HG03064 (cell line): Measurements from ENCODE around the gene SNRPD1.
"Not testable (repeated sequence)": the region's sequence is repeated elsewhere in the genome, so short reads cannot be mapped to it uniquely, and the experiment has no call there.

Experiments used
- ATAC-seq: cut with Tn5 transposase; IDR thresholded peaks from one replicate; pipeline ENCODE4 v1.9.1; 2021; ENCODE audit warnings: low read depth; ENCODE audit not compliant: unreplicated experiment

The SNRPD1 gene

DNA sequence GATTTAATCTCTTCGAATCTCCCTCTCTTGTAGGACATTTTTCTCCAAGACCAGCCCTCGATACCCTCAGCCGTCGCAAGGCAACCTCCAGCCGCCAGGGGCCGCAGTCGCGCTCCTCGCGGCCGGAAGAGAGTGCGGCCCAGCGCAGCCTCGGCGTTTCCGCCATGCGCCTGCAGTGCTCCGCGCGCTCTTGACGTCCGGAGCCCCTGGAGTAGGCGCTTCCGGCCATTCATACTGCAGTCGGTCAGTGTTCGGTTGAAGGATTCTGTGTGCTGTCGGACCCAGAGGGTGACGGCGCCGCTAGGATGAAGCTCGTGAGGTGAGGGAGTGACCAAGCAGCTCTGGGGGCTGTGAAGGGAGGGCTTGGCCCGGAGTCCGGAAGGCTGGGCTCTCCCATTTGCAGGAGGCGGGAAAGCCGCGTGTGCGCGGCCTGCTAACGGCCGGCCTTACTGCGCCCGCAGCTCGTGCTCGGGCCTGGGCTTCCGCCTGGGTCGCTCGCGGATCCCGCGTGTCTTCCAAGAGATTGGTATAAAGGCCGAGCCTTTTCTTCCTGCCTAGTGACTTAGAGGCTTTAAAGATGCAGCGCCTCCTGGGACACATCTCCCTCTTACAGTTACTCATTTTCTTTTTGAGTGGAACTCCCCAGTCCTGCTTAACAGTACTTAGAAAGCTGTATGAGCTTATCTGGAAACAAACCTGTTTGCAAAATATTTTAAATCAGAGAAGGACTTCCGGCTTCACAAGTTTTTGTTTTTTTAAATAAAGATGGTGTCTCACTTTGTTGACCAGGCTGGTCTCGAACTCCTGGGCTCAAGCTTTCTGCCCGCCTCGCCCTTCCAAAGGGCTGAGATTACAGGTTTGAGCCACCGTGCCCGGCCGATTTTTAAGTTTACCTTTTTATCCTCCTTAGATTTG lies at the start of gene SNRPD1:
Gene SNRPD1 (plus strand): TSS at position 190 of the 915 bp plus-strand sequence. CDS start 116 bp downstream, at position 306.
- ATAC-seq: peak; percentile 97

DNA sequence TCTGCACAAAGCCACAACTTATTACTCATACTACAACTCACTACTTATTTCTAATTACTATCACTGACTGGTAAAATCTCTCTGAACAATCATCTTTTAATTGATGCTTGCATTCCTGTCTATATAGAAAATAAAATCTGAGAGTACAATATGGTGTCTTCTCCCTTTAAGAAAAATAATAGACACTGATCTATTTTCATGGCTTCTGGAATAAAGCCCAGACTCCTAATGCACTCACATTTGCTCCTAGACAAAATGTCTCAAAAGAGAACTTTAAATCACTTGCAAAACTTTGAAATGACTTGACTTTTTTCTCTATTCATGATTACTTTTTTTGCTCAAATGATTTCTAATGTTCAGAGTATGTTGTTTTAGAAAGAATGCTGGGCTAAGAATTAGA lies 40.3 kb upstream of the SNRPD1 start:
- ATAC-seq: no peak

DNA sequence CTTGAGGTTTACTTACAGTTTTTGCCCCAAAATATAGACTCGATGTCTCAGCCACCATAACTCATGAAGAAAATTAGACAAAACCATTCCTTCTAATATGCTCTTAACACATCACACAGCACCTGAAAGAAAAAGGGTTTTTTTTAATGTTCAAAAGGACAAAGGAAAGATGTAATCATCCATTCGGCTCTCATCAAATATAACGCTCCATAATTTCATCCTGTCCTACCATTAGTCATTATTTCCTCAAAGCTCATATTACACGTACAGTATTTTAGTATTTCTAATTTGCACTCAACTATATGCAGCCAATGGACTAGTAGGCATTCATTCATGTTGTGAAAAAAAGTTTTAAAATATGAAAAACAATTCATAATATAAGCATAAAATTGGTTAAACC lies 36.5 kb upstream of the SNRPD1 start:
- ATAC-seq: no peak

DNA sequence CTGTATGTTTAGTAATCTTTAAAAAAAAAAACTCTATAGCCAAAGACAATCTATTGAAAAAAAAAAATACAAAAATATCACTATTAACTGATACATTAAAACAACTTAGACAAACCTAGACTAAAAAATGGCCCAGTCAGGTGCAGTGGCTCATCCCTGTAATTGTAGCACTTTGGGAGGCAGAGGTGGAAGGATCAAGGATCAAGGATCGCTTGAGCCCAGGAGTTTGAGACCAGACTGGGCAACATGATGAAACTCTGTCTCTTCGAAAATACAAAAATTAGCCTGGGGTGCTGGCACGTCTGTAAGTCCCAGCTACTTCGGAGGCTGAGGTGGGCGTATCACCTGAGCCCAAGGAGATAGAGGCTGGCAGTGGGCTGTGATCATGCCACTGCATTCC lies 27.7 kb upstream of the SNRPD1 start:
- ATAC-seq: no peak

DNA sequence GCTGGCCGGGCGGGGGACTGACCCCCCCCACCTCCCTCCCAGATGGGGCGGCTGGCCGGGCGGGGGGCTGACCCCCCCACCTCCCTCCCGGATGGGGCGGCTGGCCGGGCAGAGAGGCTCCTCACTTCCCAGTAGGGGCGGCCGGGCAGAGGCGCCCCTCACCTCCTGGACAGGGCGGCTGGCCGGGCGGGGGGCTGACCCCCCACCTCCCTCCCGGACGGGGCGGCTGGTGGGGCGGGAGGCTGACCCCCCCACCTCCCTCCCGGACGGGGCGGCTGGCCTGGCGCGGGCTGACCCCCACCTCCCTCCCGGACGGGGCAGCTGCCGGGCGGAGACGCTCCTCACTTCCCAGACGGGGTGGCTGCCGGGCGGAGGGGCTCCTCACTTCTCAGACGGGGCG lies 19.8 kb upstream of the SNRPD1 start:
- not testable (repeated sequence) for ATAC-seq

DNA sequence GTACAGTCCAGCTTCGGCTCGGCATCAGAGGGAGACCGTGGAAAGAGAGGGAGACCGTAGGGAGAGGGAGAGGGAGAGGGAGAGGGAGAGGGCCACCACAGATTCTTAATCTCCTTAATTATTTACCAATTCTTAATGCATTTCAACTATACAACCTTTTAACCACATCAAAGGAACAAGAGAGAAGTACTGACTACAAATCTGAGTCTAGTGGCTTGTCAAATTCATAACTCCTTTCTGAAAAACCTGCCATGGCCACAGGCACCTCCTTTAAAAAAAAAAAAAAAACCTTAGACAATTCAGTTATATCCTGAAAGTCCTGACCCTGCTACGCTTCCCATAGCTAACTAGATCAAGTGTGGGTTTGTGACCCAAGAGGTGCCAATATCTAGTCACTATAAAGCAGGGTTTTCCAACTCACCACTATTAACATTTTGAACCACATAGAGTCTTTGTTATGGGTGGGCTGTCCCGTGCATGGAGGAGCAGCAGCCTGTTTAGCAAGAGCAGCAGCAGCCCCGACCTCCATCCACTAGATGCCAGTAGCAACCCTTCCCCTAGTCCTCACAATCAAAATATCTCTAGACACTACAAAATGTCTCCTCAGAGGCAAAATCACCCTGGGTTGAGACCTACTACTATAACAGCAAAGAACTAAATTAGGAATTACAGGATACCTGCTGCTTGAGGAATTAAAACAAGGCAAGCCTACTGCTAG lies 18.4 kb upstream of the SNRPD1 start:
- ATAC-seq: no peak

DNA sequence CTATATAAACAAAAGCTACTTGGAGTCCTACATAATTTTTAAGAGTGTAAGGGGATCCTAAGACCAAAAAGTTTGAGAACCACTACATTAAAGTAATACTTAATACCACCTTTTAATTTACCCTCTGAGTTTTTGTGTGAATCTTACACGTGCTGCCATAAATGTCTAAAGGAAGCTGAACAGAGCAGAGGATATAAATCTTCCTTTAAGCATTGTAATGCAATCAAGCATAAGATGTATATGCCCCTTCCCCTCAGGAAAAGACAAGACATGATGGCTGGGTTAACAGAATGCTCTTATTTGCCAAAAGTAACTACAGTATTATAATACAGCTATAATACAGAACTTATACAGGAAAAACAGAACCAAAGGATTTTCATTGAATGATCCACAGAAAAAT lies 14.5 kb upstream of the SNRPD1 start:
- no peak for ATAC-seq

DNA sequence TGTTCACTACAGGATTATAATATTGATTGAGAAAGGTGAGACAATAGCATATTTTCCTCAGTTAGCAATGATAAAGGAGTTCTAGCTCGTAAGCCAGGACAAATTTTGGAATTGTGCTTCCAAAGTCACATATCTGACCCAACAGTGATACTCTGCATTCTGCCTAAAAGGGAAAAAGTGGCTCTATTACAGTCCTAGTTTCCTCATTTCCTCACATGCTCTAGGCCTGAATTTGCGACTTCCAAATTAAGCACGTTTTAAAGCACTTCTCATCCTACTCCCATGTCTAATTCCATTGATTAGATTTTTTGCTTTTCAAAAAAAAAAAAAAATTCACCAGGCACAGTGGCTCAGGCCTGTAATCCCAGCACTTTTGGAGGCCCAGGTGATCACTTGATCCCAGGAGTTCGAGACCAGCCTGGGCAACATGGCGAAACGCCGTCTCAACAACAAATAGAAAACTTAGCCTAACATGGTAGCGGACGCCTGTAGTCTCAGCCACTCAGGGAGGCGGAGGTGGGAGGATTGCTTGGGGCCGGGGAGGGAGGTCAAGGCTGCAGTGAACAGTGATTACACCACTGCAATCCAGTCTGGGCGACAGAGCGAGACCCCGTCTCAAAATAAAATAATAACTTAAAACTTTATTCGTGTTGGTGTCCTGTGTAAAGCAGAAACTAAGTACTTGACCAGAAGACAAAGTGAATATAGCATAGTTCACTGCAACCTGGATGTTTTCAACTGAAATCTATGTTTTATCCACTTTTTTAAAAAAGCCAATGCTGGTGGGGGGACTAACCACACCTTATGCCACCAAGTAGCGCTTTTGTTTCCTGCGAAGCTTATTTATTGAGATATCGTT lies 13.2 kb upstream of the SNRPD1 start:
- ATAC-seq: no peak

DNA sequence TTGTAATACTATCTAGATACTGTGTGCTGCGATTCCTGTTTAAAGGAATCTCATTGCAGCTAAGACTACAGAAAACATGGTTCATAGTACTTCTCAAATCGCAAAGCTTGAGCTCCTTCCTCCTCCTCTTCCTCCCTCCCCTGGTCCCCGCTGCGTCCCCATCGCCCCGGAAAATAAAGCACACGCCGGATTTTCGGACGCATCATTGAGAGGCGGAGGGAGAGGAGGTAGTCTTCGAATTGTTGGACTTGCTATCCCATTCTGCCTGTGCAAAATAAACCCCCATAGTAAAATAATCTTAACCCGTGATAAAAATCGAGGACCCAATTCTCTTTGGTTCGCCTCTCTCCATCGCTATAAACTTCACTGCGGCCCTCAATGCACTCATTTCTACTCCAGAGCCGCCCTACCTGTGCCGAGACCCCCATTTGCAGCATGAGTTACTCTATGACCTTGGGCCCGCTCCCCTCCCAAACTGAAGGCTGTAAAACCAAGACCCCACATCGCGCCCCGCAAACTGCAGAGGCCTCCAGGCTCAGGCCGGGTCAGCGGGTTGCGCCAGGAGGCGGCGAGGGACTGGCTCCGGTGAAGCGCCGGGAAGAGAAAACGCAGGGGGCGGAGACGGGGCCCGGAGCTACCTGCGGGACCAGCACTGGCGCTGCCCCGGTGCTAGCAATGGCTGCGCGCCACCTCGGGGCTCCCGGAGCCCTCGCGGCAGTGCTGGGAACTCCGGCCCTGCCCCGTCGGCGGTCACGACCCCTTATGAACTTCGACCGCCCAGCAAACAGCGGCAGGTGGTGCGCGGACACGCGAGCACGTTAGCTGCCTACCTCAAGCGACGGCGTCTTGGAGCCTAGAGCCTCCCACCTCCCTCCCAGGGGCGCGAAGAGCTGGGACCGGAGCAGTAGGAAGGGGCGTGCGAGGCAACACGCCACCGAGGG lies 12.3 kb upstream of the SNRPD1 start:
- ATAC-seq: peak; percentile 50

DNA sequence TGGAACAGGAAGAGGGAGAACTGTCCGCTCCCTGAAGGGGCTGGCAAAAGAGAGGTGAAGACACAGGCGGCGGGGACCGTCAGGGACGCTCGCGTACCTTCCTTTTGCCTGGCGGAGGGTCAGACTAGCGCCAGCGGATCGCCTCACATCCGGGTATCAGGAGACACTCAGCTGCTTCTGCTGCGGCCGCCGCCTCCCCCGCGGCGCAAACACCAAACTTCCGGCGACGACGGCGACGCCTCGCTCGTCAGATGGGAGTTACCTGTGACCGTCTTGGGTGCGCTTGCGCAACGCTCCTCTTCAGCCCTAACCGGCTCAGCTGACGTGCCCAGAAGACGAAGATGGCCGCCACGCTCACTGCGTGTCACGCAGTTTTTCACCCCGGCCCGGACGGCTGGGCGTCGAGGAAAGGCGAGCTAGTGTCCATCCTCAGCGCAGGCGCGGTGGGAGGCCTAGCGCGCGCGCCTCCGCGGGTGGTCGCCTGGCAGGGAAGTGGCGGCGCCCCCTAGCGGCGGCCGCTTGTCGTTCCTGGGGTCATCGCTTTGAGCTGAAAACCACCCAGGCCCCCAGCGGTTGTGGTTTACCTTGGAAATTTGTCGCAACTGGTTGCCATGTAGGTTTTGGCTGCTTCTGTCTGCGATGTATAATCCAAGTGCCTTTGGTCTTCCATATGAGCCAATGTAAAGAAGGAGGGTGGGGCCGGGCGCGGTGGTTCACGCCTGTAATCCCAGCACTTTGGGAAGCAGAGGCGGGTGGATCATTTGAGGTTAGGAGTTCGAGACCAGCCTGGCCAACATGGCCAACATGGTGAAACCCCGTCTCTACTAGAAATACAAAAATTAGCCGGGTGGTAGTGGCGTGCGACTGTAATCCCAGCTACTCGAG lies 11.3 kb upstream of the SNRPD1 start, which contains the start of gene ESCO1:
Gene ESCO1 (minus strand): TSS at position 179 of the 885 bp plus-strand sequence. CDS start 25,861 bp downstream, outside the sequence.
- peak; percentile 86 for ATAC-seq

DNA sequence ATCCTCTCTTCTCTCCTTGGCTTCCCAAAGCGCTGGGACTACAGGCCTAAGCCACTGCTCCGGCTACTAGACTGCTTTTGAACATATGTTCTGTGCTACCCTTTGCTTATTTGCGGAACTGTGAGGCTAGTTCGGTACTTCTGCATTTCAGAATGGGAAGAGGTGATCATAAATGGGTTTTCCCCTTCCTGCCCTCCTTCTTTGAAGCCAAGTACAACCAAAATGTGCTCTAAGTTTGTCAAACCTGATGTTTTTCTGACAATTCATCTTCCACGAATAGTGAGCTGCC lies 9.9 kb upstream of the SNRPD1 start:
- ATAC-seq: no peak

DNA sequence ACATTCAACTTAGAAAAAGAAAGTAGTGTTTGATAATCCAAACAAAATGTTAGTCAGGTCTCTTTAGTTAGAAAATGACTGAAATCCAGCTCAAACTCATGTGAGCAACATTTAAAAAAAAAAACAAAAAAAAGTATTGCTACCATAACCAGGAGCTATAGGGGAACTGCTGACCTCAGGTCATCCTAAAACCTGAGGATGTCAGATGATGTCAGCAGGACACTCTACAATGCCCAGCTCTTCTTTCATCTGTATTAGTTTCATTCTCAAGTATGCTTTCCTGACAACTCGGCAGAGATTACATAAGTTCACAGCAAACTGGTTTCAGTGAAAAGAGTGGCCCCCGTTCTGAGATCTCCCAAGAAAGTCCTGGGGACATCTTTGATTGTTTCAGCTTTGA lies 7.4 kb upstream of the SNRPD1 start:
- ATAC-seq: no peak

DNA sequence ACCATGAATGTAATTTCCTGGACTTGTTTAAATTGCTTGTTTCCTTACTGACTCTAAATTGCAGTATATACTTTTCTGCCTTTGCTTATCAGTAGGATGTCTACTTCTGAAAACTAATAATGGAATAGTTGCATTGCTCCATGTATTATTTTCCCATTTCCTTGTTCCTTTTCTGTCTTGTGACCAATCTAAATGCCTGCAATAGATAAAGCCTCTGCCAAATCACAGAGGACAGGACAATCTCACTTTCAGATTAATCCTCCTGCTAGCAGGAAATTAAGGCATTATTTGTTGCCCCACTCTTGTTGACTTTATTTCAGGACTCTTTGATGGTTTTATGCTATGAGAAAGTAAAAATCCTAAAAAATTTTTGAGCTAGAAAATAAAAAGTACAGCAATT lies 6.9 kb upstream of the SNRPD1 start:
- ATAC-seq: no peak

DNA sequence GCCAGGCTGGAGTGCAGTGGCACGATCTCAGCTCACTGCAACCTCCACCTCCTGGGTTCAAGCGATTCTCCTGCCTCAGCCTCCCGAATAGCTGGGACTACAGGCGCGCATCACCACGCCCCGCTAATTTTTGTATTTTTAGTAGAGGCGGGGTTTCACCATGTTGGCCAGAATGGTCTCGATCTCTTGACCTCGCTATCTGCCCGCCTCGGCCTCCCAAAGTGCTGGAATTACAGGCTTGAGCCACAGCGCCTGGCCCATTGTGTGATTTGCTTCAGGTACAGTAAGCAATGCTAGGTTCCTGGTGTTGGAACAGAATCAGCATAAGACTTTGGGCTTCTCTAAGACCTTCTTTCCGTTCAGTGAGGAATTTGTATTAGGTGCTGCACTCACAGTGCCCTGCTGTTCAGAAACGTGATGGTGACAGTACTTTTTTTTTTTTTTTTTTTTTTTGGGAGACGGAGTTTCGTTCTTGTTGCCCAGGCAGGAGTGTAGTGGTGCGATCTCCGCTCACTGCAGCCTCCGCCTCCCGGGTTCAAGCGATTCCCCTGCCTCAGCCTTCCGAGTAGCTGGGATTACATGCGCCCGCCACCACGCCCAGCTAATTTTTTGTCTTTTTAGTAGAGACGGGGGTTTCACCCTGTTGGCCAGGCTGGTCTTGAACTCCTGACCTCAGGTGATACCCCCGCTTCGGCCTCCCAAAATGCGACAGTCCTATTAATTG lies 551 bp upstream of the SNRPD1 start:
- ATAC-seq: peak; percentile 10

DNA sequence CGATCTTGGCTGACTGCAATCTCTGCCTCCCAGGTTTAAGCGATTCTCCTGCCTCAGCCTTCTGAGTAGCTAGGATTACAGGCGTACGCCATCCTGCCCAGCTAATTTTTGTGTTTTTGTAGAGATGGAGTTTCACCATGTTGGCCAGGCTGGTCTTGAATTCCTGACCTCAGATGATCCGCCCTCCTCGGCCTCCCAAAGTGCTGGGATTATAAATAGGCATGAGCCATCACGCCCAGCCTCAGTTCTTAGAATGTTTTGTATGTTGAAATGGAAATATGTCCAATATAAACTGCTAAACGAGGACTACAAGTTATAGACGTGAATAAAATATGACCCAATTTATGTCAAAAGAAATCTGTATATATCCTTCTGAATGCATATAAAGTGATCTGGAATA lies 9.5 kb downstream of the SNRPD1 start:
- not testable (repeated sequence) for ATAC-seq

DNA sequence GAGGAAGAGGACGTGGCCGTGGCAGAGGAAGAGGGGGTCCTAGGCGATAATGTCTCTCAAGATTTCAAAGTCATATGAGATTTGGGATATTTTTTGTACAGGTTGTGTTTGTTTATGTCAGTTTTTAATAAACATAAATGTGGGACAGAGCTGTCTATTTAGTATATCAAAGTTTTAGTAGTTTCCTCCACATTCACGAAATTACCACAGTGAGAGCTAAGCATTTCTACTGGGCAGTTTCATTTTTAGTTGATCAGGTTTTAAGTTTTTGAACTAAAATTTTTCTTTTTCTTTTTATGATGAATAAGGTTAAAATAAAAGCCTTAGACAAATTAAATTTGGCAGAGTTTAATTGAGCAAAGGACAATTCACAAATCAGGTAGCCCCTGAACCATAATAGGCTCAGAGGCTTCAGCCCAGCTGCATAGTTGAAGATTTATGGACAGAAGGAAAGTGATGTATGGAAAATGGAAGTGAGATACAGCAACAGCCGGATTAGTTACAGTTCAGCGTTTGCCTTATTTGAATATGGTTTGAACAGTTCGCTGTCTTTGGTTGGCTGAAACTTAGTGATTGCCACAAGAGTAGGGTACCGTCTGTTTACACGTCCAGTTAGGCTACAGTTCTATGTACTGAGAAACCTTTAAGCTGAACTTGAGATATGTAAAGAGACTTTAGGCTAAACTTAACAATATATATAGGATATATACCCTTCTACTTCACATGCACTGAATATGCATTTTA lies 17.1 kb downstream of the SNRPD1 start:
- ATAC-seq: peak; percentile 91

DNA sequence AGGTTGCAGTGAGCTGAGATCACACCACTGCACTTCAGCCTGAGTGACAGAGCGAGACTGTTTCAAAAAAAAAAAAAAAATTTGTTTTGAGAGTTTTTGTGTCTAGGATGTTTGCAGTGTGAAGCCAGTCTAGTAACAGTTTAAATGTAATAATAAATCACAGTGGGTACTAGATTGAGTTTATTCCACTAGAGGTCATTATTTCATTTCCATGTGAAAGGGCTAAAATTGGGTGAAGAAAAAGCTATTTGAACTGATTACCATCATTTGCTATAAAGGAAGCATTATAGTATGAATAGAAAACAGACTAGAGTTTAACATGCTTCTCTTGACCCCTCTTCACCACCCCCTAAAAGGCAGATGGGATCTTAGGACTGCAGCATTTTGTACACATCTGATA lies 20.3 kb downstream of the SNRPD1 start:
- no peak for ATAC-seq
